Stimulated activated CD8-positive, alpha-beta memory T cell treated with anti-CD3 and anti-CD28 coated beads, Interleukin-2, amount 100 ng/mL, for 1 hour (primary cell): ENCODE measurements around the gene G3BP1.
"Not testable (repeated sequence)": the region's sequence is repeated elsewhere in the genome, so short reads cannot be mapped to it uniquely, and the experiment has no call there.

Experiments
- DNase-seq, 2 donors: peaks; one replicate each; pipeline ENCODE4 v3.0.0-alpha.2; 2020; ENCODE audit warnings: low read depth in 2 of 2

G3BP1 gene

DNA sequence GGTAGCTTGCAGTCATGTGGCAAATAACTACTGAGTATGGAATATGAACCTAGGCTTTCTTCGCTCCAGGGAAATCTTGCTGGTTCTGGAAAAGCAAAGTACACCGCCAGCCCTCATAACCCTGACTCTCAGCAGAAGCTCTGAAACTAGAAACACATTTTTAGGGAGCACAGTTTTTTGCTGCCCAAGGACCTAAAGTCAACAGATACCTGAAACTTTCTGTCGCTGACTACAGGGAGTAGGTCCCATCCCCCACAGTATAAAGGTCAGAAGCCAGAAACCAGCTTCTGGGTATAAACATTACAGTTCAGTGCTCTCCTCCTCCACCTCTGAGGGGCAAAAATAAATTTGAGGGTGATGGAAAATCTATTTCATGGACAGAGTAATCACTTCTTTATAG lies 16.4 kb upstream of the G3BP1 start:
- DNase-seq, result no peak

GRCh38 chr5:151757233-151758140 lies 14.3 kb upstream of the G3BP1 start:
- DNase-seq, result peak in 1 of 2 donors; percentile 7

- DNase-seq, result no peak
Observed at GRCh38 chr5:151758141-151758429, 13.7 kb upstream of the G3BP1 start.

- peak; percentile 78 to 81 for DNase-seq
Observed at GRCh38 chr5:151758430-151759241, 13.1 kb upstream of the G3BP1 start, which contains the start of gene ATOX1. Gene ATOX1, minus strand, starts transcription at chr5:151758631. Its CDS starts 80 bp downstream, at chr5:151758551.

- no peak for DNase-seq
Observed at GRCh38 chr5:151764801-151765200, 7.0 kb upstream of the G3BP1 start.

DNA sequence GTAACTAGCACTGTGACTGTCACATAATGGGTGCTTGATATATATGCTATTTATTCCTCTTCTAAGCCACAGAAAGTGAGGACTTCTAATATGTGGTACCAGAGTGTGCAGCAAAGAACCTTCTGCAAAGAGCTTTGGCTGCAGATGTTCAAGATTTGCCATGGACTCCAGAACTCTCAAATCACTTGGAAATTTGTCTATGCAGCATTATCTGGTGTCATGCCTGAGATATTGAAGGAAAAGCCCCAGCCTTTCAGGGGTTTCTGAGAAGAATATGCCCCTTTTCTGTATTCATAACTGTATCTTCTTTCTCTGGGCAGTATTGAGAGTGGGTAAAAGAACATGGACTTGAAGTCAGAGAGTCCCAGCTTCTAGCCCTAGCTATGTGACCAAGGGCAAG lies 4.8 kb upstream of the G3BP1 start:
- DNase-seq, result no peak

DNA sequence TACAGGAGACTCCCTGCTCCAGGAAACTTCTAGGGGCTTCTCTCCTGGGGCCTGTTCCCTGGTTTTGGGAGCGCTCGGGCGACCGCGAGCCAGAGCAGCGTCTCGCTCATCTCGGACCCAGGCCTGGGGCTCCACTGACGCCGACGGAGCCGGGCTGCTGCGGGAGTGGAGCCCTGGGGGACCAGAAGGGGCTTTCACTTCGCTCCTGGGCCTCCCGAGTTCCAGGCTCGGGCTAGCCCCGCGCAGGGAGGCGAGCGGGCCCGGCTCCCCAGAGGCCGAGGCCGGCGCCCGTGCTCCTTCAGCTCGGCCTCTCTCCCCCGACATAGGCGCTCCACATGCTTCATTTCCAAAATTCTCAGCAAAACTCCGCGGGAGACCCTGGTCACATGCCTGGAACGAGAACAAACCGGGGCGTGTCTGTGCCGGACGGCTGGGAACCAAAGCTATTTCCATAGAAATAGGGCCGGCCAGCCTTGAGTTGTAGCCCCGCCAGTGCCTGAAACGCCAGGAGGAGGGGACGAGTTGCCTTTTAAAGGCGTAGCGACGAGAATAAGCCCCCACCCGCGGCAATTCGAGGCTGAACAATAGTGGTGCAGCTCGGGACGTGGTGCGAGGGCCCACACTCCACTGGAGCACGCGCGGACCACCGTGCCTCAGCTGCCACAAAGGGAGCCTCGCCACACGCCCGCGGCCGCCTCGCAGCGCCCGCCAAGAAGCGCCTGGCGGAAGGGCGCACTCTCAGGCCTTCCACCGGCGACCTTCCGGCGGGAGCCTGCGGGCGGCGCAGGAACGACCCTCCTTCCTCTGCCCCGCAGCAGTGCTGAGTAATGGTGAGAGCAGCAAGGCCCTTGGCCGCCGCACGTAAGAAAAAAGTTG lies 1.1 kb upstream of the G3BP1 start:
- DNase-seq, result no peak

GRCh38 chr5:151772029-151772845 lies 483 bp downstream of the G3BP1 start:
- DNase-seq, result peak; percentile 11 to 14

GRCh38 chr5:151772846-151773561 lies 1.2 kb downstream of the G3BP1 start:
- DNase-seq, result no peak

DNA sequence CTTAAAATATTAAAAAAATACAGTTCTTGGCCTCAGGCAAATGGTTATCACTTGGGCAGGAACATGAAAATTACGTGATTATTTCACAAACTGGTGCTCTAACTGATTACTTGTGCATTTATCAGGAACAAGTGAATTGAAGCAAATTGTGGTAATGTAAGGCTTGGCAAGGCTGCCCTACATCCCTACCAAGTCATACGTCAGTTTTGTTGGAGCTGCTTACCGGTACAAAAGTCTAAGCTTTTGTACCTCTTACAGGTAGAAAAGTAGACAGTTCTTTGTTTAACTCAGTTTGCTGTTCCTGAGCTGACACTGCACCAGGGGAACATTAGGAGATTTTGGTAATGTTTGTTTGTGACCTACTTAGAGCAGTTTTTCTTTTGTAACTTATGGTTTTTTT lies 2.2 kb downstream of the G3BP1 start:
- DNase-seq, result no peak

- no peak for DNase-seq
Observed at GRCh38 chr5:151775025-151775606, 3.4 kb downstream of the G3BP1 start.

DNA sequence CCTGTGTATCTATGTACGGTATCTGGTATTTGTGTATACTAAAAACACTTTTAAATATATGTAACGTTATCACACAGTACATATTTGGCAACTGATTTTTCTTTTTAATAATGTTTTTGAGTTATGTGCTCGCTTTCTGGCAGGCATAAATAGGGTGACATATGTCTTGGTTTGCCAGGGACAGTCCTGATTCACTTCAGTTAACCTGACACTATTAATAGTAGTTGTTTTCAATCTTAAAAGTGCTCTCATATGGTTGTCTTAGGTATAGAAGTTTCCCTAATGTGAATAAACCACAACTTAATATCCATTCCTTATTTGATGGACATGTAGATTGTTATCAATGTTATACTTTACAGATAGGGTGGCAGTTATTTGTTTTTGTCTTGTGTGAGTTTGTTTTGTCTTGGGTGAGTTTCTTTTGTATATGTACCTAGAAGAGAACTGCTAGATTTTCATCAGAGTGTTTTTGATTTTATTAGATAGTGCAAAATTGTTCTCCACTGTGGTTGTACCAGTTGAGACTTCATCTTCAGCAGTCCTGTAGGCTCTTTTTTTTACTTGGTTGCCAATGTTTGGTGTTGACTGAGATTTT lies 7.9 kb downstream of the G3BP1 start:
- no peak for DNase-seq

DNA sequence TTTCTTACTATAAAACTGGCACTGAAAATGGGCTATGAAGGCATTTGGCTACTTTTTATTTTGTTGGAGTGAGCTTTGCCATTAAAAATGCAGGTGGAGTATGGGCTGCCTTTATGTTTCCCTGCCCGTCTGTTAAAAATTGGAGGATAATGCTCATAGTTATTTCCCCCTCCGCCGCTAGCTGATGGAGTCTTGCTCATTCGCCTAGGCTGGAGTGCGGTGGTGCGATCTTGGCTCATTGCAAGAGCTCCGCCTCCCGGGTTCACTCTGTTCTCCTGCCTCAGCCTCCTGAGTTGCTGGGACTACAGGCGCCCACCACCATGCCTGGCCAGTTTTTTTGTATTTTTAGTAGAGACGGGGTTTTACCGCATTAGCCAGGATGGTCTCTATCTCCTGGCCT lies 8.6 kb downstream of the G3BP1 start:
- no peak for DNase-seq

- DNase-seq, result no peak
Observed at GRCh38 chr5:151781201-151781600, 9.4 kb downstream of the G3BP1 start.

DNA sequence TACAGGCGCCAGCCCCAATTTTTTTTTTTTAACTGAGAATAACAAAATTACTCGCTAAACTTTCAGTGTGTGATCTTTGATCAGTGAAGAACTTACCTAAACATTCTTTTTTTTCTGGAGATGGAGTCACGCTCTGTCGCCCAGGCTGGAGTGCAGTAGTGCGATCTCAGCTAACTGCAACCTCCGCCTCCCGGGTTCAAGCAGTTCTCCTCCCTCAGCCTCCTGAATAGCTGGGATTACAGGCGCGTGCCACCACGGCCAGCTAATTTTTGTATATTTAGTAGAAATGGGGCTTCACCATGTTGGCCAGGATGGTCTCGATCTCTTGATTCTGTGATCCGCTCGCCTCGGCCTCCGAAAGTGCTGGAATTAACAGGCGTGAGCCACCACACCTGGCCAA lies 11.9 kb downstream of the G3BP1 start:
- DNase-seq, result not testable (repeated sequence)

GRCh38 chr5:151784141-151784540 lies 12.4 kb downstream of the G3BP1 start:
- no peak for DNase-seq

DNA sequence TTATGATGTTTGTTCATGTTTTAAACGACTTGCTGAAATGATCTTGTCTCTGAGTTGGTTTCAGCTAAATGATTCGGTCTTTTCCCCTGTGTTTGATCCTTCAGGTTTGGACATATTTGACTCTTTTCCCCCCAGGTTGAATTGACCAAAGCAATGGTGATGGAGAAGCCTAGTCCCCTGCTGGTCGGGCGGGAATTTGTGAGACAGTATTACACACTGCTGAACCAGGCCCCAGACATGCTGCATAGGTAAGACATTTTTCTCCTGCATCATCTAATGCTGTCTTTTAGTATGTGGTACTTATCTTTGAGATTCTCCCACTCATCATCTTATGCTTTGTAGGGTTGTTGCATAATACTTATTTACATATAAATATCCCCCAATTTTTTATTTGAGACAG lies 14.7 kb downstream of the G3BP1 start:
- DNase-seq, result no peak

DNA sequence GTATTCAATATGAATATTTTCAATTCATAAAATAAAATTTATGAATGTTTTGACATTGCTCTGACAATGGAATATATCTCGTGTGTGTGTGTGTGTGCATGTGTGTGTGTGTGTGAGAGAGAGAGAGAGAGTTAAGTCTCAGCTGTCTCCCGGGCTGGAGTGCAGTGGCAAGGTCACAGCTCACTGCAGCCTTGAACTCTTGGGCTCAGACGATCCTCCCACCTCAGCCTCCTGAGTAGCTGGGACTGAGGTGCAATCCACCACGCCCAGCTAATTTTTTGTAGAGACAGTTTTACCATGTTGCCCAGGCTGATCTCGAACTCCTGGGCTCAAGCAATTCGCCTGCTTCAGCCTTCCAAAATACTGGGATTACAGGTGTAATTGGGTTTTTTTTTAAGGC lies 16.1 kb downstream of the G3BP1 start:
- no peak for DNase-seq

GRCh38 chr5:151793358-151793757 lies 21.6 kb downstream of the G3BP1 start:
- DNase-seq, result no peak

GRCh38 chr5:151795426-151795825 lies 23.7 kb downstream of the G3BP1 start:
- DNase-seq, result no peak
